ENCODE results near the gene AKAP17A.

AKAP17A gene

DNA sequence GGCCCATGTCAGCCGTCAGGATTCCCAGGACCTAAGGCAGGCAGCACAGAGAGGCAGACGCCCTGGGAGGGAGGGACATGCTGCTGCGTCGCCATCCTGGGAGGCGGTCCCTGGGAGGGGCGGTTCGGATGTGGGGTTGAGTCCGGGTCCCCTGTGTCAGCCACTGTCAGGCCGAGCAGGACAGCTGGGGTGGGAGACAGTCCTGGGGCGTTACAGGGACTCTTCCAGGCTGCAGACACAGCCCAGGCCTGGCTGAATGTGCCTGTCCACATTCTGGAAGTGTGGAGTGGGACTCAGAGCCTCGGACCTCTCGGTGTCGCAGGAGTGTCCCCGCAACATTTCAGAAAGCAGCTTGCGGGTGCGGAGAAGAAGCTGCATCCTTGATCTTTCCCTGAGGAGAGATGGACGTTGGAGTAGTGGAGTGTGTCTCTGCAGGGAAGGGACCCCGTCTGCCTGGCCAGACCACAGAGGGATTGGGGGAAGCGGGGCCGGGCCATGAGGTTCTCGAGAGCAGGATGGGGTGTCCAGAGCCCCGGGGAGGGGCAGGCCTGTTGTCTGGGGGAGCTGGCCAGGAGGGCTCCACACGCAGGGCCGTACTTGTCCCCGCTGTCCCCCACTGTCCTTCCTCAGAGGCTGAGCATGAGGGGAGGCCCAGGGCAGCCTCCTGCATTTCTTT, 6.1 kb downstream of the AKAP17A start:
- Histone ChIP-seq H3K27ac (no peak overlapping the region), H3K4me3 (no peak overlapping the region)
- no peak for DNase-seq (ENCODE audit: low spot score)
- TF ChIP-seq, protein P1, sequence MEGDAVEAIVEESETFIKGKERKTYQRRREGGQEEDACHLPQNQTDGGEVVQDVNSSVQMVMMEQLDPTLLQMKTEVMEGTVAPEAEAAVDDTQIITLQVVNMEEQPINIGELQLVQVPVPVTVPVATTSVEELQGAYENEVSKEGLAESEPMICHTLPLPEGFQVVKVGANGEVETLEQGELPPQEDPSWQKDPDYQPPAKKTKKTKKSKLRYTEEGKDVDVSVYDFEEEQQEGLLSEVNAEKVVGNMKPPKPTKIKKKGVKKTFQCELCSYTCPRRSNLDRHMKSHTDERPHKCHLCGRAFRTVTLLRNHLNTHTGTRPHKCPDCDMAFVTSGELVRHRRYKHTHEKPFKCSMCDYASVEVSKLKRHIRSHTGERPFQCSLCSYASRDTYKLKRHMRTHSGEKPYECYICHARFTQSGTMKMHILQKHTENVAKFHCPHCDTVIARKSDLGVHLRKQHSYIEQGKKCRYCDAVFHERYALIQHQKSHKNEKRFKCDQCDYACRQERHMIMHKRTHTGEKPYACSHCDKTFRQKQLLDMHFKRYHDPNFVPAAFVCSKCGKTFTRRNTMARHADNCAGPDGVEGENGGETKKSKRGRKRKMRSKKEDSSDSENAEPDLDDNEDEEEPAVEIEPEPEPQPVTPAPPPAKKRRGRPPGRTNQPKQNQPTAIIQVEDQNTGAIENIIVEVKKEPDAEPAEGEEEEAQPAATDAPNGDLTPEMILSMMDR (IDR thresholded peaks at IDR 0.05), result no peak

DNA sequence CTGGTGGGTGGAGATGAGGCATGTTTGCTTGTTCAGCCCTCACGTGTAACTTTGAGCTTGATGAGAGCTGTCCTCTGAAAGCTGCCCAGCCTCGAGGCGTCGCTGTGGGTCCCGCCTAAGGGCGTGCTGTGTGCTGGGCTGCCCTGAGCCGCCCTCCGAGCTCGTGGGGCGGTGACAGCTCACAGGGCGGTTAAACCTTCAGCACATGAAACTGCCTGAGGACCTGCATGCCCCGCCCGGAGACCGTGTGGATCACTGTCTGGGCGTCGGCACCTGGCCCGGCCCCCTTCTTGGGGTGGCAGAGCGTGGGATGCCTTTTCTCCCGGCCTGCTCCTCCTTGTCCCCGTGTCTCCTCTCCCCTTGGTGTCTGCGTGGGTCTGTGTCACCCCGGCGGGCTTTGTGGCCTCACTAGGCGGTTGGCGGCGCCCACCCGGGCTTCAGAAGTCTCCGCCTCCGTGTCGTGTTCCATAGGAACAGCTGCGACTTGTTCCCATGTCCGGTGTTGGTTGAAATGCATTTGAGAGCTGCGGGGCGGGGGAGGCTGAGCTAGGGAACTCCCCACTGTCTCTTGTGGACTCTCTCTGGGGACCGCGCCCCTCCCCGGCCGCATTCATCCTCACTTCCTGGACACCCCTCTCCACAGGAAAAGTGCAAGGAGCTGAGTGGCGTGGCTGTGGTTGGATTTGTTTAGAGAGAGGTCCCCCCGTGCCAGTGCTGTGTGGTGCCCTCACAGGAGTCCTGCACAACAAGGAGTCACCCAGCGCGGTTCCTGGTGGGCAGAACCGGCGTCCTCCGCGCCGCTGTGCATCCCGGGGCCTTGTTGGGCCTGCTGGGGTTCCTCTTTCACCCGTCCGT, 6.8 kb downstream of the AKAP17A start:
- Histone ChIP-seq H3K27ac (no peak overlapping the region), H3K4me3 (no peak overlapping the region)
- TF ChIP-seq, protein P1 (IDR thresholded peaks at IDR 0.05), result no peak
- DNase-seq (ENCODE audit: low spot score), result no peak

DNA sequence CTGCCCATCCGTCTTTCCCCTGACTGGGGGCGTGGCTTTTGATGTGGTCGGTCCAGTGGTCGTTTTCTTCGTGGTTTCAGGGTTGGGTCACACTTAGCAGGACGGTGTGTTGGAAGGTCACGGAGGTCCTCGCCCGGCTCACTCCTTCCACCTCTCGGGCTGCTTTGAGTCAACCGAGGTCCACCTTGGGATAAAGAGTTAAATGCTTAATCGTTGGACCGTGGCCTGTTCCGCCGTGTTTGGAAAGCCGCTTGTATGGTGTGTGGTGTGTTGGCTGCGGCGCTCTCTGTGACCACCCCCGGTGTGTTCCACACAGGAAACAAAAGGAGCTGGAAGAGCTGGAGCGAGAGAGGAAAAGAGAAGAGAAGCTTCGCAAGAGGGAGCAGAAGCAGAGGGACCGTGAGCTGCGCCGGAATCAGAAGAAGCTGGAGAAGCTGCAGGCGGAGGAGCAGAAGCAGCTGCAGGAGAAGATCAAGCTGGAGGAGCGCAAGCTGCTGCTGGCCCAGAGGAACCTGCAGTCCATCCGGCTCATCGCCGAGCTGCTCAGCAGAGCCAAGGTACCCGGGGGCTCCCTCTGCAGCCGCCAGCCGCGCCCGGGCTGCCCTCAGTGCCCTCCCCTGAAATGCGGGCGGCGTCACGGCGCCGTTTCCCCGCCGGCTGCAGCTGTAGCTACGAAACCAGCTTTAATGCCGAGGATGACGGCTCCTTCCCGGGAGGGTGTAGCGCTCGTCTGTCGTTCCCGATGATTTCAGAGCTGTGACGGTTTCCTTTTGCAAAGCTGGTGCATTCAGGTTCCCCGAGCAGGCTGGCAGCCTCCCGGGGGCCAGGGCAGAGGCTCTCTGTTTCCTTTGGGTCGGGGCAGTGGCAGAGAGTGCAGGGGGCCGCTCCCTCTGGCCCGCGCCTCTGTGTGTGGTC, 7.7 kb downstream of the AKAP17A start:
- TF ChIP-seq, protein P1 (IDR thresholded peaks at IDR 0.05), result no peak
- DNase-seq (ENCODE audit: low spot score), result no peak

DNA sequence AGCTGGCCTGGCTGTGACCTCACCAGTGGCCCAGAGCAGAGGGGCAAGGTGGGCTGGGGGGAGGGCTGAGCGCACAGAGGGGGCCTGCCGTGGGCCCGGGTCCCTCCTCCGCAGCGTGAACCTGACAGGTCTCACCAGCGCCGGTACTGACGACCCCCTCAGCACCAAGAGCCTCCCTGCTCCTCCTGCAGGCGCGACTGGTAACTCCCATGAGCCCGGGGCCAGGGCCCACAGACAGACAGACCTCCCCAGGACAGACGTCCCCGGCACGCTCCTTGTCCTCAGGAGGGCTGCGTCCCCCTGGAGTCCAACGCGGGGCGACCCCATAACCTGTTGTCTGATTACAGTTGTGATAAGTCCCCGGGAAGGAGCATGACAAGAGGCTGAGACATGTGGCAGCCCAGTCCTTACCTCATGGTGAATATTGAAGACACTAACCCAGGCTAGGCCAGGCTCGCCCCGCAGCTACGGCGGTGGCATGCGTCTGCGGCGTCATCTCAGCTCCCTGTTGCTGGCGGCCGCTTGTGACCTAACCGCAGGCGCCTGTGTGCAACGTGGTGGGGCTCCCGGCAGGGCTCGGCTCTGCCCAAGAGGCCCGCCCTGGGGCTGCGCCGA, 8.5 kb downstream of the AKAP17A start:
- H3K4me3 ChIP-seq, result no peak overlapping the region
- TF ChIP-seq, protein P1 (IDR thresholded peaks at IDR 0.05), result no peak
- H3K27ac ChIP-seq, result no peak overlapping the region
- no peak for DNase-seq (ENCODE audit: low spot score)

More for the DNA sequence above, 7.7 kb downstream of the AKAP17A start:
- Histone ChIP-seq H3K4me3 (no peak overlapping the region), H3K27ac (no peak overlapping the region)

DNA sequence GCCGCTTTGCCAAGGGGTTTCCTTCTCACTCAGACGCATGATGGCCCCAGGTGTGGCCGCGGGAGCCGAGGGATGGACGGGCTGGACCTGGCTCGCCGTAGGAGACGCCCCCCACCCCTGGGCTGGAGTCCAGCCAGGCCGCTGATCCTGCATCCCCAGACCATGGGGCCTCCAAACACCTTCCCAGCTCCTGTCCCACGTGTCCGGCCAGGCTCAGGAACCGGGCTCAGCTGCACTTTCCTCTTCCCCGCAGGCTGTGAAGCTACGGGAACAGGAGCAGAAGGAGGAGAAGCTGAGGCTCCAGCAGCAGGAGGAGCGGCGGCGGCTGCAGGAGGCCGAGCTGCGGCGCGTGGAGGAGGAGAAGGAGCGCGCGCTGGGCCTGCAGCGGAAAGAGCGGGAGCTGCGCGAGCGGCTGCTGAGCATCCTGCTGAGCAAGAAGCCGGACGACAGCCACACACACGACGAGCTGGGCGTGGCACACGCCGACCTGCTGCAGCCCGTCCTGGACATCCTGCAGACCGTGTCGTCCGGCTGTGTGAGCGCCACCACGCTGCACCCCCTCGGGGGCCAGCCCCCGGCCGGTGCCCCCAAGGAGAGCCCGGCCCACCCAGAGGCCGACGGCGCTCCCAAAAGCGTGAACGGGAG, 9.1 kb downstream of the AKAP17A start:
- no peak for DNase-seq (ENCODE audit: low spot score)
- TF ChIP-seq, protein P1 (IDR thresholded peaks at IDR 0.05), result no peak
- no peak overlapping the region for H3K27ac ChIP-seq
- H3K4me3 ChIP-seq, result no peak overlapping the region

All from coronary artery (tissue), 2 donors.